HUES48 (cell line): ENCODE data around the gene LEMD2.
A peak's percentile ranks its signal among the peaks of the same experiment; 100 is the strongest.

Source experiments
- H3K27ac ChIP-seq: one replicate; pipeline ENCODE4 v1.7.0; 2013; ENCODE audit warnings: low read depth, low read length, inconsistent platforms
- H3K27me3 ChIP-seq: 2 replicates; pipeline ENCODE4 v1.6.1; 2013; ENCODE audit warnings: mild to moderate bottlenecking, low read length; ENCODE audit not compliant: control insufficient read depth, insufficient read depth
- H3K36me3 ChIP-seq: 2 replicates; pipeline ENCODE4 v1.6.1; 2013; ENCODE audit warnings: low read length; ENCODE audit not compliant: control insufficient read depth, insufficient read depth
- H3K4me1 ChIP-seq: 2 replicates; pipeline ENCODE4 v1.6.1; 2013; ENCODE audit warnings: mild to moderate bottlenecking, low read length; ENCODE audit not compliant: control insufficient read depth, insufficient read depth
- H3K4me3 ChIP-seq: 2 replicates; pipeline ENCODE4 v1.5.1; 2013; ENCODE audit warnings: mild to moderate bottlenecking, low read depth, low read length
- H3K9ac ChIP-seq: 2 replicates; pipeline ENCODE4 v1.6.1; 2013; ENCODE audit warnings: mild to moderate bottlenecking, low read depth, low read length, moderate library complexity
- H3K9me3 ChIP-seq: 2 replicates; pipeline ENCODE4 v1.6.1; 2013; ENCODE audit warnings: low read length; ENCODE audit not compliant: control insufficient read depth, insufficient read depth

Gene LEMD2

DNA sequence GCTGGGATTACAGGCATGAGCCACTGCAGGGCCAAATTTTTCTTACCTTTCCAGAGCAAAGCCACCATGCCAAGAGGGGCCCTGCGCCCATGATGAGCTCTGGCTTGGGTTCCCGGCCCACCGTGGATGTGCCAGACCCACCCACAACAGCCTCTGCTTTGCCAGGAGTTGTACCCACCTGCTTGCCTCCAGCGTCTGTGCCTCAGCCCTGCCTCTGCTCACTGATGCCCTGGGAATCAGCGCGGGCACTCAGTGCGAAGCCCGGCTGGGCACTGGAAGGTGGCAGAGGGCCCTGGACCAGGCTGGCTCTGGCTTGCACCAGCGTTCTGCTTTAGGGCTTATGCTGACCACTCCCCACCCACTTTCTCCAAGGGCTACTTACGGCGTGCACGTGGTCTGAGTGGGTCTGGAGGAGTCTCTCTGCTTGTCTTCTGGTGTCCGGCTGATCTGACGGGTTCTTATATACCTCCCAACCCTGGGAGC, 14.7 kb upstream of the LEMD2 start, which contains the start of gene MLN:
Gene MLN, minus strand, starts transcription at position 433 of the 483 bp plus-strand sequence. CDS start 2,840 bp downstream, outside the sequence.
- Histone ChIP-seq H3K9me3 (no peaks in the 10 kb centered on the region), H3K27ac (no peak within 1 kb of the TSS), H3K9ac (no peak within 1 kb of the TSS), H3K4me3 (no peak within 1 kb of the TSS), H3K4me1 (peaks cover 12% of the 10 kb centered on the region), H3K36me3 (no peaks in the 10 kb centered on the region), H3K27me3 (no peaks in the 10 kb centered on the region)

DNA sequence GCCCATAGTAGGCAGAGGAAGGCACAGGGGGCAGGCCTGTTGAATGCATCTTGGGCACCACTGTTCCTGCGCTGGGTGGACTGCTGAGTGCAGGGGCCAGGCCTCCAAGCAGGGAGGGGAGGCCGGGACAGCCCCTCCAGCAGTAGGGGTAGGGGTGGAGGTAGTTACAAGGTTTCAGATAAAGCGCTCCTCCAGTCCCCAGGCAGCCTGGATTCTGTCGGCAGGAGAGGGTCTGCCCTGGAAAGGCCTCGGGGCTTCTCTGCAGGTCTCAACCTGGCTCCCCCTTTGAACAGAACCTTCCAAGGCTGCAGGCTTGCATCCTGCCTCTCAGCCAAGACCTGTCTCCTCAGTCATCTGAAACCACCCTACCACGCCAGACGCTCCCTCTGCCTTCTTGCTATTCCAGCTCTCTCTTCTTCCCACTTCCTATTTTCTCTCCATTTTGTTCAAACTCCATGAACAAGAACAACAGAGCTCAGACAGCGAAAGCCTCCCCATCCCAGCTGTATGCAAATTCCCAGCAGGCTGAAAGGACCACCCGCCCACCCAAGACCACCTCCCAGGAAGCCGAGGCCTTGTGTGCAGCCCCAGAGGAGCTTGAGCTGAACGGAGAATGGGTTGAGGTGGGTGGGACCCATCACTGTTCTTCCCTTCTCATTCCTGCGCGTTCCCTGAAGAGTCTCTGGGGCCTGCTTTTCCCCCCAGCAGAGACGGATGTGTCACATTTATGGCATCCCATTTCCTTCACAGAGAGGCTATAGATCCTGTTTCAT, 13.4 kb upstream of the LEMD2 start:
- Histone ChIP-seq H3K9me3 (no peaks in the 10 kb centered on the region), H3K4me1 (peaks cover 15% of the 10 kb centered on the region; the same call in 1 of the 2 replicates), H3K9ac (no peak overlapping the region), H3K27ac (no peak overlapping the region), H3K36me3 (no peaks in the 10 kb centered on the region), H3K4me3 (no peak overlapping the region), H3K27me3 (no peaks in the 10 kb centered on the region)

GRCh38 chr6:33801611-33802010, 12.7 kb upstream of the LEMD2 start:
- Histone ChIP-seq H3K4me1 (peaks cover 18% of the 10 kb centered on the region; the same call in 1 of the 2 replicates), H3K27me3 (no peaks in the 10 kb centered on the region), H3K4me3 (no peak overlapping the region), H3K36me3 (no peaks in the 10 kb centered on the region), H3K9ac (no peak overlapping the region), H3K9me3 (no peaks in the 10 kb centered on the region), H3K27ac (no peak overlapping the region)

- H3K27ac ChIP-seq, result no peak overlapping the region
- H3K4me1 ChIP-seq, result peaks cover 20% of the 10 kb centered on the region
These were observed 11.5 kb upstream of the LEMD2 start for GRCh38 chr6:33800248-33800969.

GRCh38 chr6:33799454-33800113, 10.7 kb upstream of the LEMD2 start:
- H3K27me3 ChIP-seq, result no peaks in the 10 kb centered on the region
- no peak overlapping the region for H3K4me3 ChIP-seq
- no peaks in the 10 kb centered on the region for H3K36me3 ChIP-seq
- H3K9me3 ChIP-seq, result no peaks in the 10 kb centered on the region
- peaks cover 28% of the 10 kb centered on the region for H3K4me1 ChIP-seq
- no peak overlapping the region for H3K9ac ChIP-seq
- H3K27ac ChIP-seq, result no peak overlapping the region

More at GRCh38 chr6:33800248-33800969, 11.5 kb upstream of the LEMD2 start:
- Histone ChIP-seq H3K9ac (no peak overlapping the region), H3K4me3 (no peak overlapping the region), H3K9me3 (no peaks in the 10 kb centered on the region), H3K36me3 (no peaks in the 10 kb centered on the region), H3K27me3 (no peaks in the 10 kb centered on the region)

- Histone ChIP-seq H3K9me3 (no peaks in the 10 kb centered on the region), H3K4me1 (peaks cover 30% of the 10 kb centered on the region), H3K4me3 (no peak overlapping the region), H3K27ac (no peak overlapping the region), H3K9ac (no peak overlapping the region), H3K36me3 (no peaks in the 10 kb centered on the region), H3K27me3 (no peaks in the 10 kb centered on the region)
These were observed 9.5 kb upstream of the LEMD2 start for GRCh38 chr6:33798343-33798848.

DNA sequence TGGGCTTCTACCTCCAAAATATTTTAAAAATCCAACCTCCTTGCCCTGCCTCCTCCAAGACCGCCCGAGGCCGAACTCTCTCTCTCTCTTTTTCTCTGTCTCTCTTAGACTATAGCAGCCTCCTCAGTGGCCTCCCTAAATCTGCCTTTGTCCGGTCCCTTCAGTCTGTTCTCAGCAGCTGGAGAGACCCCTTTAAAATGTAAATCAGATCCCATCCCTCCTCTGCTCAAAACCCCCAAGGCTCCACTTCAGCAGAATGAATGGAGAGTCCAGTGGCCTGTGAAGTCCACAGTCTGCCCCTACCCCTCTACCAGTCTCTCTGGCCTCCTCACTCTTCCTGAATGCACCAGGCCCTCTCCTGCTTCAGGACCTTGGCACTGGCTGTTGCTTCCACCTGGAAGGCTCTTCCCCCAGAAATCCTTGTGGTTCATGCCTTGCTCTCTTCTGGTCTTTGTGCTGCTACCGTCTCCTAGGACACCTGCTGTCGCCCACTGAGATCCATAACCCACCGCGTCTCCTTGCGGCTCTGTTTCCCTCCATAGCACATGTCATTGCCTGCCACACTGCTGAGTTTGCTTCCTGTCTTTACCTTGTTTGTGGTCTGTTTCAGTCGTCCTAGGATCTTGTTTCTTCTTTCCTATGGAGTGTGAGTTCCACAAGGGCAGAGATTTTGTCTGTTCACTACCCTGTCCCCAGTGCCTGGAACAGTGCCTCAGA, 8.9 kb upstream of the LEMD2 start:
- H3K9ac ChIP-seq, result no peak overlapping the region
- peaks cover 30% of the 10 kb centered on the region for H3K4me1 ChIP-seq
- H3K4me3 ChIP-seq, result no peak overlapping the region
- H3K9me3 ChIP-seq, result no peaks in the 10 kb centered on the region
- H3K36me3 ChIP-seq, result no peaks in the 10 kb centered on the region
- H3K27ac ChIP-seq, result no peak overlapping the region
- no peaks in the 10 kb centered on the region for H3K27me3 ChIP-seq

DNA sequence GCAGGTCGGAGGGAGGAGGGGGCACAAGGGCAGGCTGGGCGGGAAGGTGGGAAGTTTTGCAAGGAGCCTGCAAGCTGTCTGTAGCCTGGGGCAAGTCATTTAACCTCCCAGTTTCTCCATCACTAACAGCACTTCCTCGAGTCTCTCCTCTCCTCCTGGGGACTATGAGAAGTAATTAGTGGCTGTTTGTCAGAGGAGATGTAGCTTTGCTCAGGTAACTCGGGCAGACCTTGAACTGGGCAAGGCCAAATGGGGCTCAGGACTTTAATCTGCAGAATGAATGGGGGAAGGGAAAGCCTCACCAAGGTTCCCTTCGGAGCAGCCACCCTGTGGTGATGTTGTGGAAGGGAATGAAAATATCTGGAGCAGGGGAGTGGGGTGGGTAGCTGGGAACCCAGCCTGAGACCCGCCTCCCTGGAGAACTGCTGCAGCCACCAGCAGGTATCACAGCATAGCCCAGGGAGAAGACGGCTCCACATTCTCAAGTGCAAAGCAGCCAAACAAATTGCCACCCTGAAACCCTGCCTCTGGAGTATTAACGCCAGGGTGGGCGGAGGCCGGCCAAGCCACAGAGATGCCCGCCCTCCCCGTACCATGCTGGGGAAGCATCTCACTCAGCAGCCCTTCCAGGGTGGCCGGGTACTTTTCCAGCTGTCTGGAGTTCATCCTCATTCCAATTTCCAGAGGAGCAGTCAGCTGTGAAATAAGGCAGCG, 6.1 kb upstream of the LEMD2 start:
- H3K27ac ChIP-seq, result peak overlapping the region; percentile 15
- no peak overlapping the region for H3K9ac ChIP-seq
- H3K4me1 ChIP-seq, result peaks cover 46% of the 10 kb centered on the region
- no peaks in the 10 kb centered on the region for H3K9me3 ChIP-seq
- no peak overlapping the region for H3K4me3 ChIP-seq
- no peaks in the 10 kb centered on the region for H3K36me3 ChIP-seq
- H3K27me3 ChIP-seq, result no peaks in the 10 kb centered on the region

DNA sequence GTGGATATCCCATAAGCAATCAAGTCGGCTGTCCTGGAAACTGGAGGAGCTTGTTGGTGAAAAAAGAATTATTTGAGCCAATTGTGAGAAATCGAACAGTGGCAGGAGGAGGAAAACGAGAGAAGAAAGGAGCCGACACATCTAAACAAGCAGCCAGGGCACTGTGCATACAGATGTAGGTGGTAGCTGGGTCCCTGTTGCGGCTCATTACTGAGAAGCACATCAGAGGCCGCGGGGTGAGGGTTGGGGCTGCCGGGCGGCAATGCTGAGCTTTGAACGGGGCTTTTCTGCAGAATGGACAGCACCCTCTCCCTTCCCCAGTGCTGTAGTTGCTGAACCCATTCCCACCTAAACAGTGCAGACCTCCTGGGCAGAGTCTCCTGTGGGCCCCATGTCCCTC, 4.1 kb upstream of the LEMD2 start:
- Histone ChIP-seq H3K9me3 (no peaks in the 10 kb centered on the region), H3K4me1 (peaks cover 52% of the 10 kb centered on the region), H3K4me3 (no peak overlapping the region), H3K27me3 (no peaks in the 10 kb centered on the region), H3K27ac (no peak overlapping the region), H3K36me3 (no peaks in the 10 kb centered on the region), H3K9ac (no peak overlapping the region)

DNA sequence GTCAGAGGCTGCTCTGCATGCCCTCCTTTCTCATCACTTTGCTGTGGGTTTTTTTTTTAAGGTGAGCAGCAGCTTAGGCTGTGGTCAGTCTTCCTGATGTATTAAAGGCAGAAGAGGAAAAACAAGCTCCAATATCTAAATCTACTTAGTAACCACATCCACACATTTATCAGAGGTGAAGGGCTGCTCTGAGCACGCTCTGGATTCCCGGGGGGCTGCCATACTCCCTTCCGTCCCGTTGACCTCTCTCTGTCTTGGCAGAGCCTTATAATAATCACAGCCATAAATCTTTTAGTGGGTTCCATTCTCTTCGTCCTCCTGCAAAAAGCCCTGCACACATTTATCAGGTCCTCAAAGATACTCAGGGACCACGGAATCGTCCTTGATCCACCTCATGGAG, 2.7 kb upstream of the LEMD2 start:
- Histone ChIP-seq H3K27ac (peak overlapping the region; percentile 76), H3K4me1 (peaks cover 57% of the 10 kb centered on the region), H3K27me3 (no peaks in the 10 kb centered on the region)

More for the DNA sequence above, 2.7 kb upstream of the LEMD2 start:
- no peak overlapping the region for H3K4me3 ChIP-seq
- no peak overlapping the region; the same call in 1 of the 2 replicates for H3K9ac ChIP-seq
- H3K36me3 ChIP-seq, result no peaks in the 10 kb centered on the region
- no peaks in the 10 kb centered on the region for H3K9me3 ChIP-seq
